OCI-LY1 (cell line): ENCODE data around the gene PRLR.

Experiments used
- H2AFZ ChIP-seq: fragments of 200-600 bp; sonication (generic), shearing (Covaris generic); 2 replicates; pipeline ENCODE4 v1.6.0; 2014; ENCODE audit warnings: antibody characterized with exemption, mild to moderate bottlenecking, low read length
- H3F3A ChIP-seq: fragments of 200-600 bp; sonication (generic), shearing (Covaris generic); 2 replicates; pipeline ENCODE4 v1.6.0; 2014; ENCODE audit warnings: mild to moderate bottlenecking, antibody characterized with exemption, low read length, moderate library complexity; ENCODE audit not compliant: insufficient read depth
- H3K27ac ChIP-seq: fragments of 200-600 bp; sonication (generic); 2 replicates; pipeline ENCODE4 v1.5.1; 2014; ENCODE audit warnings: low read length, mixed run types, mild to moderate bottlenecking, low read depth; ENCODE audit not compliant: poor library complexity, severe bottlenecking
- H3K27me3 ChIP-seq: fragments of 200-600 bp; sonication (generic); 2 replicates; pipeline ENCODE4 v1.6.0; 2014; ENCODE audit warnings: antibody characterized with exemption, mild to moderate bottlenecking, low read length, moderate library complexity; ENCODE audit not compliant: insufficient read depth
- H3K36me3 ChIP-seq: fragments of 200-600 bp; sonication (generic); 2 replicates; pipeline ENCODE4 v1.6.1; 2014; ENCODE audit warnings: mild to moderate bottlenecking, antibody characterized with exemption, low read length, moderate library complexity, mixed read lengths; ENCODE audit not compliant: insufficient read depth
- H3K4me1 ChIP-seq: fragments of 200-600 bp; sonication (generic); 2 replicates; pipeline ENCODE4 v1.5.1; 2014; ENCODE audit warnings: mild to moderate bottlenecking, low read length, moderate library complexity; ENCODE audit not compliant: insufficient read depth, severe bottlenecking
- H3K4me2 ChIP-seq: fragments of 200-600 bp; sonication (generic), shearing (Covaris generic); 2 replicates; pipeline ENCODE4 v1.6.1; 2014; ENCODE audit warnings: low read length
- H3K4me3 ChIP-seq: fragments of 200-600 bp; sonication (generic); 2 replicates; pipeline ENCODE4 v1.5.1; 2014; ENCODE audit warnings: low read length, low read depth, mild to moderate bottlenecking, mixed read lengths; ENCODE audit not compliant: poor library complexity, severe bottlenecking
- H3K79me2 ChIP-seq: fragments of 200-600 bp; shearing (Covaris generic); 2 replicates; pipeline ENCODE4 v1.6.1; 2016; ENCODE audit warnings: mixed run types, low read length, mixed read lengths; ENCODE audit not compliant: insufficient read depth
- H3K9ac ChIP-seq: fragments of 200-600 bp; sonication (generic), shearing (Covaris generic); 2 replicates; pipeline ENCODE4 v1.6.1; 2014; ENCODE audit warnings: mild to moderate bottlenecking, low read length, mixed read lengths
- H3K9me2 ChIP-seq: fragments of 200-600 bp; sonication (generic), shearing (Covaris generic); 2 replicates; pipeline ENCODE4 v1.6.1; 2014; ENCODE audit warnings: low read depth, mild to moderate bottlenecking, low read length, mixed read lengths
- H3K9me3 ChIP-seq: fragments of 200-600 bp; shearing (Covaris generic); 2 replicates; pipeline ENCODE4 v1.6.1; 2014; ENCODE audit warnings: low read length, mixed read lengths
- H4K20me1 ChIP-seq: fragments of 200-600 bp; sonication (generic), shearing (Covaris generic); 2 replicates; pipeline ENCODE4 v1.6.0; 2016; ENCODE audit warnings: mild to moderate bottlenecking, low read length; ENCODE audit not compliant: insufficient read depth
- CTCF ChIP-seq: fragments of 200-600 bp; sonication (generic), shearing (Covaris generic); IDR thresholded peaks from 2 replicates; pipeline ENCODE4 v1.5.1; 2017; ENCODE audit warnings: mild to moderate bottlenecking, antibody characterized with exemption, low read length, moderate library complexity, mixed read lengths
- EZH2 ChIP-seq: fragments of 200-600 bp; sonication (generic), shearing (Covaris generic); IDR thresholded peaks from 2 replicates; pipeline ENCODE4 v1.8.0; 2017; ENCODE audit warnings: borderline replicate concordance, mixed run types, mild to moderate bottlenecking, antibody characterized with exemption, low read length, moderate library complexity, mixed read lengths

PRLR gene

GRCh38 chr5:35227720-35228119 is 2.6 kb downstream of the PRLR start:
- H3K4me2 ChIP-seq, result no peak overlapping the region
- H3K36me3 ChIP-seq, result no peaks in the 10 kb centered on the region
- no peaks in the 10 kb centered on the region for H4K20me1 ChIP-seq
- TF ChIP-seq EZH2, result no peak
- no peak for TF ChIP-seq CTCF
- H2AFZ ChIP-seq, result no peak overlapping the region
- H3F3A ChIP-seq, result no peaks in the 10 kb centered on the region
- H3K4me3 ChIP-seq, result no peak overlapping the region
- H3K4me1 ChIP-seq, result no peaks in the 10 kb centered on the region
- H3K9ac ChIP-seq, result no peak overlapping the region
- H3K9me3 ChIP-seq, result no peaks in the 10 kb centered on the region
- H3K27me3 ChIP-seq, result no peaks in the 10 kb centered on the region
- no peaks in the 10 kb centered on the region for H3K79me2 ChIP-seq
- H3K9me2 ChIP-seq, result no peaks in the 10 kb centered on the region
- no peak overlapping the region for H3K27ac ChIP-seq

DNA sequence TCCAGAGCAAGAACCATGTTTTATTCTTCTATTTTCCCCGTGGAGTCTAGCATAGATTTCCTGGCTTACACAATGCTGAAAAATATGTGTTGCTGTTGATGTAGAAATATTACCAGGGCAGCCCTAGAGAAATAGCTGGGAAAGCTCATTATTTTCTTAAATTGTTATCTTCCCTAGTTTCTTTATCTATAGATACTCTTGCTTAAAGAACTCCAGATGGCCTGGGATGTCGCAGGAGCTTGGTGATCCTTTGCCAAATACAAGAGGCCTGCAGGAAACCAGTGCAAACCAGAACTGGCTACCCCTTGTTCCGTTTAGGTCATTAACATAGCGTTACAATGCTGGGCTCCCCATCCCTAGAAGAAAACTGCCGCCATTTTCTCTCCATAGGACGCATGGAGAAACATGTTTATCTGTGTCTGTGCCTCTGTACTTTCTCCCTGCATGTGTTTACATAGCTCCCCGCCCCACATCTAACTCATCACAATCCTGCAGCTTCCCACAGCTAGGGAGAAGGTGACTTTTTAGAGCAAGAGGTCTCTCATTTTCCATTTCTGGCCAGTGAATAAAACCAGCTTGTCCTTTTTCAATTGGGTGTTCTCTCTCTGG is 6.4 kb downstream of the PRLR start:
- TF ChIP-seq CTCF (no peak), EZH2 (no peak)
- no peaks in the 10 kb centered on the region for H3K4me1 ChIP-seq
- H2AFZ ChIP-seq, result no peak overlapping the region
- H3K36me3 ChIP-seq, result no peaks in the 10 kb centered on the region
- no peak overlapping the region for H3K4me2 ChIP-seq
- H3K9me3 ChIP-seq, result no peaks in the 10 kb centered on the region
- H3K9ac ChIP-seq, result no peak overlapping the region
- H3K27me3 ChIP-seq, result no peaks in the 10 kb centered on the region
- no peaks in the 10 kb centered on the region for H3F3A ChIP-seq
- no peak overlapping the region for H3K4me3 ChIP-seq
- H3K79me2 ChIP-seq, result no peaks in the 10 kb centered on the region
- no peak overlapping the region for H3K27ac ChIP-seq
- no peaks in the 10 kb centered on the region for H3K9me2 ChIP-seq
- no peaks in the 10 kb centered on the region for H4K20me1 ChIP-seq

- Histone ChIP-seq H3K9me2 (no peaks in the 10 kb centered on the region), H3K9ac (no peak overlapping the region), H3F3A (no peaks in the 10 kb centered on the region), H3K27me3 (no peaks in the 10 kb centered on the region), H2AFZ (no peak overlapping the region), H3K36me3 (no peaks in the 10 kb centered on the region), H3K4me1 (no peaks in the 10 kb centered on the region), H3K4me3 (no peak overlapping the region), H3K9me3 (no peaks in the 10 kb centered on the region), H3K4me2 (no peak overlapping the region), H3K27ac (no peak overlapping the region), H4K20me1 (no peaks in the 10 kb centered on the region), H3K79me2 (no peaks in the 10 kb centered on the region)
- TF ChIP-seq EZH2 (no peak), CTCF (no peak)
These were observed 9.3 kb downstream of the PRLR start for GRCh38 chr5:35220967-35221366.
